B cell (primary cell): ENCODE data around the gene SMC1A. TPM values are rescaled to one million over a fixed set of nuclear protein-coding genes. Genes with fewer than 3 reads are reported as not detected.

Experiments
- ATAC-seq: fragments of 200-7000 bp; cut with Tn5 transposase; one replicate; pipeline ENCODE4 v1.10.0; 2021; ENCODE audit warnings: low read depth, mild to moderate bottlenecking, moderate number of reproducible peaks, moderate library complexity
- CTCF ChIA-PET: fragments of 350-600 bp; sonication (Branson Sonifier 250); formaldehyde crosslinking; loops from one replicate; lab custom pipeline; 2021; ENCODE audit warnings: antibody characterized with exemption, inconsistent platforms; lab: Charles Lee
- POLR2A ChIA-PET: fragments of 350-600 bp; sonication (Branson Sonifier 250); formaldehyde crosslinking; loops from one replicate; lab custom pipeline; 2021; ENCODE audit warnings: antibody characterized with exemption; lab: Charles Lee
- DNase-seq: peaks from one replicate; pipeline ENCODE4 v3.0.0; 2013
- H2AFZ ChIP-seq: 2 replicates; pipeline ENCODE4 v1.6.1; 2012; ENCODE audit warnings: mild to moderate bottlenecking, low read depth, low read length; ENCODE audit not compliant: insufficient read depth, poor library complexity, severe bottlenecking
- H3K27ac ChIP-seq, 2 donors: 1 replicate in 1 of 2; 2 replicates in 1 of 2; pipeline ENCODE4 v1.5.1; 2012 to 2013; ENCODE audit warnings: low read length in 2 of 2, mild to moderate bottlenecking in 2 of 2, moderate library complexity in 1 of 2
- H3K27me3 ChIP-seq, 4 experiments: fragments of 200-600 bp in 1 of 4; sonication (generic) in 1 of 4; replicated peaks in 1 of 4; 1 replicate in 2 of 4; 2 replicates in 2 of 4; pipeline versions ENCODE4 v1.6.1 to v1.7.0; 2013 to 2016; ENCODE audit warnings: low read length in 3 of 4, mild to moderate bottlenecking in 2 of 4, mixed read lengths in 1 of 4, moderate library complexity in 1 of 4; ENCODE audit not compliant: insufficient read depth in 4 of 4, control insufficient read depth in 3 of 4; ENCODE audit errors: control extremely low read depth in 1 of 4
- H3K36me3 ChIP-seq, 2 experiments: replicated peaks in 1 of 2; 1 replicate in 1 of 2; 2 replicates in 1 of 2; pipeline versions ENCODE4 v1.6.1 to v1.7.1; 2013; ENCODE audit warnings: low read length in 1 of 2; ENCODE audit not compliant: insufficient read depth in 2 of 2, control insufficient read depth in 1 of 2; ENCODE audit errors: control extremely low read depth in 1 of 2, extremely low read depth in 1 of 2
- H3K4me1 ChIP-seq, 2 donors: fragments of 200-600 bp in 1 of 2; sonication (generic) in 1 of 2; 1 replicate in 1 of 2; 2 replicates in 1 of 2; pipeline versions ENCODE4 v1.5.1 to v1.6.1; 2013 to 2017; ENCODE audit warnings: low read length in 2 of 2; ENCODE audit not compliant: control insufficient read depth in 2 of 2, insufficient read depth in 2 of 2
- H3K4me2 ChIP-seq: replicated peaks from 2 replicates; pipeline ENCODE3; 2012; ENCODE audit warnings: mild to moderate bottlenecking, low read depth, low read length; ENCODE audit not compliant: poor library complexity, severe bottlenecking
- H3K4me3 ChIP-seq, 5 experiments: fragments of 200-600 bp in 1 of 5; sonication (generic) in 1 of 5; 1 replicate in 3 of 5; 2 replicates in 2 of 5; pipeline versions ENCODE4 v1.5.1 to v1.7.0; 2011 to 2016; ENCODE audit warnings: low read length in 4 of 5, mild to moderate bottlenecking in 4 of 5, low read depth in 2 of 5, control low read depth in 1 of 5, moderate library complexity in 1 of 5; ENCODE audit not compliant: insufficient read depth in 1 of 5; ENCODE audit errors: control extremely low read depth in 1 of 5, extremely low read depth in 1 of 5
- H3K79me2 ChIP-seq: fragments of 200-600 bp; sonication (generic); one replicate; pipeline ENCODE4 v1.6.0; 2016; ENCODE audit warnings: low read length; ENCODE audit not compliant: control insufficient read depth, insufficient read depth
- H3K9ac ChIP-seq: fragments of 200-600 bp; sonication (generic); 2 replicates; pipeline ENCODE4 v1.6.1; 2017; ENCODE audit warnings: mild to moderate bottlenecking, low read length, moderate library complexity
- H3K9me3 ChIP-seq, 3 donors: one replicate each; pipeline versions ENCODE4 v1.6.1 to v1.7.1; 2013; ENCODE audit warnings: low read length in 2 of 3; ENCODE audit not compliant: control insufficient read depth in 2 of 3, insufficient read depth in 1 of 3; ENCODE audit errors: control extremely low read depth in 1 of 3
- H4K20me1 ChIP-seq: 2 replicates; pipeline ENCODE4 v1.6.0; 2012; ENCODE audit warnings: mild to moderate bottlenecking, low read length; ENCODE audit not compliant: insufficient read depth, control insufficient read depth, poor library complexity, severe bottlenecking
- H3K27ac Mint-ChIP-seq: one replicate; pipeline ENCODE4 v1.8.0; 2021; ENCODE audit warnings: mixed read lengths
- H3K27me3 Mint-ChIP-seq: one replicate; pipeline ENCODE4 v1.8.0; 2021; ENCODE audit warnings: mixed read lengths
- H3K4me1 Mint-ChIP-seq: one replicate; pipeline ENCODE4 v1.8.0; 2021; ENCODE audit warnings: mixed read lengths
- H3K4me3 Mint-ChIP-seq: one replicate; pipeline ENCODE4 v1.8.0; 2021; ENCODE audit warnings: mixed read lengths
- H3K9me3 Mint-ChIP-seq: one replicate; pipeline ENCODE4 v1.8.0; 2022; ENCODE audit warnings: mixed read lengths; ENCODE audit not compliant: insufficient read depth
- EZH2 ChIP-seq: IDR thresholded peaks from 2 replicates; pipeline ENCODE4 v1.6.1; 2012; ENCODE audit warnings: borderline replicate concordance, low read depth, mild to moderate bottlenecking, moderate library complexity, low read length; ENCODE audit not compliant: insufficient read depth, poor library complexity, severe bottlenecking
- WGBS: methylation state at CpG from one replicate; pipeline ENCODE4 v1.1.5; 2013; ENCODE audit warnings: missing lambda C conversion rate; ENCODE audit not compliant: insufficient coverage; 5-methylcytosine and 5-hydroxymethylcytosine counted together
- intact Hi-C: fragments of 100-400 bp; cut with micrococcal nuclease; formaldehyde crosslinking; loops from one replicate; pipeline ENCODE4 v1.10.0; 2022
- polyA plus RNA-seq: library from polyadenylated mRNA; depleted of rRNA; stranded (reverse); fragments of >200 nt; gene quantifications from 2 replicates; pipeline ENCODE4 v1.2.3, GENCODE V29; 2012
- total RNA-seq, 2 donors: library from RNA; stranded (reverse); fragments of 120-200 nt in 1 of 2; gene quantifications; 1 replicate in 1 of 2; 2 replicates in 1 of 2; pipeline versions ENCODE4 v1.2.3 to v1.2.4, GENCODE V29; 2013 to 2022
- TF ChIP-seq, protein P1 (sequence below): fragments of 200-600 bp; IDR thresholded peaks from one replicate; pipeline ENCODE4 v1.8.0; 2022; ENCODE audit warnings: antibody characterized with exemption, mild to moderate bottlenecking

The SMC1A gene
- total and polyA plus RNA-seq, 2 donors (not counting 1 experiment from before 2014, with no cell fraction given): 17.3 to 67.6 TPM

DNA sequence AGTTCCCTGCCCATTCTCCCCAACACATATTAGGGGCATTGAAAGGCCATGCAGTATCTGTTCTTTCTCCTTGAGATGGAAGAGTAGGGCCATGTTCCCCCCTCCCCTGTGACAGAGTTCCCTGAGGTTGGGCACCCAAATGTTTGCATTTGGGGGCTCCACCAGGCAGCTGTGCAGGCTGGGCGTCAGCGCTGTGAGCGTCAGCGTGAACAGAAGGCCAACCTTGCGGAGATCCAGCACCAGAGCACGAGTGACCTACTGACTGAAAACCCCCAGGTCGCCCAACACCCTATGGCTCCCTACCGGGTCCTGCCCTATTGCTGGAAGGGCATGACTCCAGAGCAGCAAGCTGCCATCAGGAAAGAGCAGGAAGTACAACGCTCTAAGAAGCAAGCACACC, 7.8 kb upstream of the SMC1A start:
- no peaks in the 10 kb centered on the region for H3K9me3 Mint-ChIP-seq
- no peak overlapping the region for H3K27ac ChIP-seq

DNA sequence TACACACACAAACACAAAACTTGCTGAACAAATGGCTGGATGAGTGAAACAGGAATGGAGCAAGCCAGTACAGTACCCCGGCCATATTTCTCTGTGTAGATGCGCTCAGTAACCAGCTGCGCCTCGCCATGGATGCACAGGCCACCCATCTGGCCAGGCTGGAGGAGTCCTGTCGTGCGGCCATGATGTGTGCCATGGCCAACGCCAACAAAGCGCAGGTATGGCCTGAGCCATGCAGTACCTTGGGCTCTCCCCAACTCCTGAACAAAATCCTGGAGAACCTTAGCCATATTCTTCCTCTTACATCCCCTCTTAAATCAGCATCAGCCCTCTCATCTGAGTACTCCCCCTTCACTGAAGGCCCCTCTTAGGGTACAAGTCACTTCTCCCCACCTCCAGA, 7.3 kb upstream of the SMC1A start:
- Histone ChIP-seq H3K27ac (no peak overlapping the region), H3K9ac (no peak overlapping the region), H3K4me1 (peaks cover 9 to 10% of the 10 kb centered on the region in 2 donors), H3K4me3 (no peak overlapping the region), H3K36me3 (peaks cover 0 to 14% of the 10 kb centered on the region in 2 experiments), H3K27me3 (no peaks in the 10 kb centered on the region), H3K79me2 (peaks cover 8% of the 10 kb centered on the region), H3K9me3 (no peaks in the 10 kb centered on the region), H4K20me1 (no peaks in the 10 kb centered on the region), H3K4me2 (no peak overlapping the region), H2AFZ (no peak overlapping the region)
- 100% methylated on average over 6 of the region's 8 CpGs for WGBS
- no peak overlapping the region for H3K27ac Mint-ChIP-seq
- intact Hi-C loops: loop anchor here (10.0 kb wide), 2 partner anchors 205 to 1735 kb away; partner anchors contain the start of gene KDM5C
- POLR2A ChIA-PET: no interaction called here
- ATAC-seq: no peak
- peaks cover 10% of the 10 kb centered on the region for H3K4me1 Mint-ChIP-seq
- no peaks in the 10 kb centered on the region for H3K9me3 Mint-ChIP-seq
- TF ChIP-seq, protein P1, sequence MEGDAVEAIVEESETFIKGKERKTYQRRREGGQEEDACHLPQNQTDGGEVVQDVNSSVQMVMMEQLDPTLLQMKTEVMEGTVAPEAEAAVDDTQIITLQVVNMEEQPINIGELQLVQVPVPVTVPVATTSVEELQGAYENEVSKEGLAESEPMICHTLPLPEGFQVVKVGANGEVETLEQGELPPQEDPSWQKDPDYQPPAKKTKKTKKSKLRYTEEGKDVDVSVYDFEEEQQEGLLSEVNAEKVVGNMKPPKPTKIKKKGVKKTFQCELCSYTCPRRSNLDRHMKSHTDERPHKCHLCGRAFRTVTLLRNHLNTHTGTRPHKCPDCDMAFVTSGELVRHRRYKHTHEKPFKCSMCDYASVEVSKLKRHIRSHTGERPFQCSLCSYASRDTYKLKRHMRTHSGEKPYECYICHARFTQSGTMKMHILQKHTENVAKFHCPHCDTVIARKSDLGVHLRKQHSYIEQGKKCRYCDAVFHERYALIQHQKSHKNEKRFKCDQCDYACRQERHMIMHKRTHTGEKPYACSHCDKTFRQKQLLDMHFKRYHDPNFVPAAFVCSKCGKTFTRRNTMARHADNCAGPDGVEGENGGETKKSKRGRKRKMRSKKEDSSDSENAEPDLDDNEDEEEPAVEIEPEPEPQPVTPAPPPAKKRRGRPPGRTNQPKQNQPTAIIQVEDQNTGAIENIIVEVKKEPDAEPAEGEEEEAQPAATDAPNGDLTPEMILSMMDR: no peak
- TF ChIP-seq EZH2: no peak
- DNase-seq: no peak
- no peaks in the 10 kb centered on the region for H3K27me3 Mint-ChIP-seq
- no peak overlapping the region for H3K4me3 Mint-ChIP-seq
- CTCF ChIA-PET: interaction anchor here (1.8 kb wide), 1 partner anchor 112 kb away, joined by 4 read pairs; no protein-coding TSS in a partner anchor

More for the DNA sequence above, 7.8 kb upstream of the SMC1A start:
- no peaks in the 10 kb centered on the region for H4K20me1 ChIP-seq
- ChIA-PET POLR2A (no interaction called here), CTCF (interaction anchor here (1.4 to 1.8 kb wide), 2 partner anchors 113 to 117 kb away, joined by 4 read pairs; no protein-coding TSS in a partner anchor)
- no peak overlapping the region for H3K9ac ChIP-seq
- no peak overlapping the region for H3K27ac Mint-ChIP-seq
- no peak for ATAC-seq
- TF ChIP-seq, protein P1: no peak
- TF ChIP-seq EZH2: no peak
- no peaks in the 10 kb centered on the region for H3K9me3 ChIP-seq
- no peak overlapping the region for H3K4me3 Mint-ChIP-seq
- peaks cover 0 to 14% of the 10 kb centered on the region in 2 experiments for H3K36me3 ChIP-seq
- no peaks in the 10 kb centered on the region for H3K27me3 ChIP-seq
- H3K4me1 Mint-ChIP-seq: peaks cover 11% of the 10 kb centered on the region
- H3K79me2 ChIP-seq: peaks cover 8% of the 10 kb centered on the region
- H3K4me1 ChIP-seq: peaks cover 11 to 13% of the 10 kb centered on the region in 2 donors
- H3K27me3 Mint-ChIP-seq: no peaks in the 10 kb centered on the region
- no peak overlapping the region for H3K4me2 ChIP-seq
- no peak overlapping the region for H3K4me3 ChIP-seq
- WGBS: 99% methylated on average over 9 of the region's 9 CpGs
- intact Hi-C loops: loop anchor here (10.0 kb wide), 1 partner anchor 205 kb away; the partner anchor contains the start of gene KDM5C
- no peak for DNase-seq
- no peak overlapping the region for H2AFZ ChIP-seq
